ENCODE data around the gene MTHFD1L.

DNA sequence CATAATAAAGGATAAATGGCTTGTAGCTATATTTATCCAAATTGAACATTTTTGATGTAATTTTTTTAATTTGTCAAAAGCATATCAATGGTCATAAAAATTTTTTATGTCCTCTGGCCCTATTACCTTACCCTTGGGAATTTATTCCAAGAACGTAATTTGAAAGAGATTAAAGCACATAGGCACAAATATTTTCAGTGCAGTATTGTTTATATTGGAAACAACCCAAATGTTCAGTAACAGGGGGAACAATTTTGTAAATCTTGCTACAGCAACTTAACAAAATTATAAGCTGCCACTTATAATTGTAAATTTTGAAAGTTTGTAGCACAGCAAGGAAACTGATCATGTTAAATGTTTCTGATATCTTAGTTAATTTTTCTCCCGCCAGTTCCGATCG, 142.4 kb downstream of the MTHFD1L start:
- TF ChIP-seq ZFP30 (CRISPR knock-in tag; IDR thresholded peaks at IDR 0.05) (no peak), ESRRG (CRISPR knock-in tag; IDR thresholded peaks at IDR 0.05) (no peak)

All from SK-N-SH treated with all-trans-retinoic acid at 6 μM for 48 hours (cell line).